GM23338 (cell line): Measurements from ENCODE around the gene WDR73.

Experiments
- CREB1 ChIP-seq: fragments of 250-450 bp; sonication (Bioruptor Pico); IDR thresholded peaks from 2 replicates; pipeline ENCODE4 v1.5.0; 2020; ENCODE audit warnings: low read depth, mild to moderate bottlenecking, moderate library complexity
- CTCF ChIP-seq, 2 experiments: fragments of 200-600 bp in 1 of 2; sonication (generic) in 1 of 2; conservative IDR thresholded peaks; 2 replicates each; pipeline versions ENCODE4 v1.5.1 to v1.6.1; 2016 to 2017; ENCODE audit warnings: antibody characterized with exemption in 2 of 2, low read depth in 2 of 2, mild to moderate bottlenecking in 2 of 2, moderate library complexity in 1 of 2
- ETS1 ChIP-seq: IDR thresholded peaks from 2 replicates; pipeline ENCODE4 v1.6.1; 2016; ENCODE audit warnings: antibody characterized with exemption
- ZNF331 ChIP-seq: fragments of 250-450 bp; sonication (Bioruptor Pico); IDR thresholded peaks from 2 replicates; pipeline ENCODE4 v1.5.0; 2020; ENCODE audit warnings: low read depth, mild to moderate bottlenecking, moderate library complexity

GRCh38 chr15:84681831-84682230 lies 27.7 kb upstream of the WDR73 start:
- TF ChIP-seq CTCF (conservative IDR thresholded peaks at IDR 0.05; ENCODE audit: low read depth in 2 of 2) = no peak
- no peak for TF ChIP-seq ETS1
- no peak for TF ChIP-seq ZNF331
- no peak for TF ChIP-seq CREB1
